ENCODE data around the gene CIC. TPM values are rescaled to one million over a fixed set of nuclear protein-coding genes. Genes with fewer than 3 reads are reported as not detected.
A peak's percentile ranks its signal among the peaks of the same experiment; 100 is the strongest.

Gene CIC
- polyA plus RNA-seq, 3 donors = 0.62 to 42.2 (median 0.87) TPM

DNA sequence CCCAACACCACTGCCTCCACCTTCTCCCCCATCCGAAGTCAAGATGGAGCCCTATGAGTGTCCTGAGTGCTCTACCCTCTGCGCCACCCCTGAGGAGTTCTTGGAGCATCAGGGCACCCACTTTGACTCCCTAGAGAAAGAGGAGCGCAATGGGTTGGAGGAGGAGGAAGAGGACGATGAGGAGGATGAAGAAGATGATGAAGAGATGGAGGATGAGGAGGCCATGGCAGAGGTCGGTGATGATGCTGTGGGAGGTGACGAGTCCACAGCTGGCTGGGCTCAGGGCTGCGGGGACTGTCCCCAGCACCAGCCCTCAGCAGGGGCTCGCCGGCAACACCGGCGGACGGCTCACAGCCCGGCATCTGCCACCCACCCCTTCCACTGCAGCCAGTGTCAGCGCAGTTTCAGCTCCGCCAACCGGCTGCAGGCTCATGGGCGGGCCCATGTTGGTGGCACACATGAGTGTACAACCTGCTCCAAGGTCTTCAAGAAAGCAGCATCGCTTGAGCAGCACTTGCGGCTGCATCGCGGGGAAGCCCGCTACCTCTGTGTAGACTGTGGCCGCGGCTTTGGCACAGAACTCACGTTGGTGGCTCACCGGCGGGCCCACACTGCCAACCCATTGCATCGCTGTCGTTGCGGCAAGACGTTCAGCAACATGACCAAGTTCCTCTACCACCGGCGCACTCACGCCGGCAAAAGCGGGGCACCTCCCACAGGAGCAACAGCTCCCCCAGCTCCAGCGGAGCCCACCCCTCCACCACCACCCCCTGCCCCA lies 43.9 kb upstream of the CIC start:
- Histone ChIP-seq H3K27ac (ENCODE audit: low read depth in 1 of 2, low read length in 2 of 2) (no peak overlapping the region), H3K79me2 (ENCODE audit: insufficient read depth, low read length) (peaks cover 51% of the 10 kb centered on the region), H3K4me1 (ENCODE audit: control insufficient read depth in 1 of 2, insufficient read depth in 2 of 2, low read length in 2 of 2) (peaks cover 15 to 18% of the 10 kb centered on the region in 2 donors), H3K36me3 (replicated peaks in 1 of 2; ENCODE audit: control insufficient read depth in 1 of 2, insufficient read depth in 2 of 2, low read length in 2 of 2) (peaks cover 53 to 61% of the 10 kb centered on the region in 2 donors), H4K20me1 (ENCODE audit: insufficient read depth, low read length) (peaks cover 73% of the 10 kb centered on the region), H3K4me2 (replicated peaks; ENCODE audit: extremely low read depth, low read length, poor library complexity, severe bottlenecking) (no peak overlapping the region), H2AFZ (ENCODE audit: insufficient read depth, low read depth, low read length, poor library complexity, severe bottlenecking) (no peak overlapping the region), H3K9ac (ENCODE audit: insufficient read depth, low read length, poor library complexity, severe bottlenecking) (no peak overlapping the region), H3K27me3 (ENCODE audit: control insufficient read depth in 2 of 2, insufficient read depth in 2 of 2, low read length in 2 of 2) (no peaks in the 10 kb centered on the region), H3K4me3 (replicated peaks in 1 of 3; ENCODE audit: low read depth in 2 of 3, low read length in 3 of 3) (no peak overlapping the region), H3K9me3 (replicated peaks in 1 of 2; ENCODE audit: control insufficient read depth in 1 of 2, insufficient read depth in 1 of 2, low read length in 2 of 2) (no peaks in the 10 kb centered on the region)
- Mint-ChIP-seq H3K27ac (peak overlapping the region in 1 of 7 donors; percentile 71), H3K27me3 (ENCODE audit: low read depth in 3 of 3) (no peaks in the 10 kb centered on the region), H3K4me1 (peaks cover 31% of the 10 kb centered on the region), H3K36me3 (peaks cover 55 to 64% of the 10 kb centered on the region in 2 donors), H3K9me3 (peaks cover 0 to 2% (median 0%) of the 10 kb centered on the region in 7 donors), H3K4me3 (no peak overlapping the region)
- TF ChIP-seq, protein P1, sequence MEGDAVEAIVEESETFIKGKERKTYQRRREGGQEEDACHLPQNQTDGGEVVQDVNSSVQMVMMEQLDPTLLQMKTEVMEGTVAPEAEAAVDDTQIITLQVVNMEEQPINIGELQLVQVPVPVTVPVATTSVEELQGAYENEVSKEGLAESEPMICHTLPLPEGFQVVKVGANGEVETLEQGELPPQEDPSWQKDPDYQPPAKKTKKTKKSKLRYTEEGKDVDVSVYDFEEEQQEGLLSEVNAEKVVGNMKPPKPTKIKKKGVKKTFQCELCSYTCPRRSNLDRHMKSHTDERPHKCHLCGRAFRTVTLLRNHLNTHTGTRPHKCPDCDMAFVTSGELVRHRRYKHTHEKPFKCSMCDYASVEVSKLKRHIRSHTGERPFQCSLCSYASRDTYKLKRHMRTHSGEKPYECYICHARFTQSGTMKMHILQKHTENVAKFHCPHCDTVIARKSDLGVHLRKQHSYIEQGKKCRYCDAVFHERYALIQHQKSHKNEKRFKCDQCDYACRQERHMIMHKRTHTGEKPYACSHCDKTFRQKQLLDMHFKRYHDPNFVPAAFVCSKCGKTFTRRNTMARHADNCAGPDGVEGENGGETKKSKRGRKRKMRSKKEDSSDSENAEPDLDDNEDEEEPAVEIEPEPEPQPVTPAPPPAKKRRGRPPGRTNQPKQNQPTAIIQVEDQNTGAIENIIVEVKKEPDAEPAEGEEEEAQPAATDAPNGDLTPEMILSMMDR (IDR thresholded peaks at IDR 0.05) = no peak
- no peak for DNase-seq
- intact Hi-C loops (cut with micrococcal nuclease) = no loop called here
- 97% methylated on average over 29 of the region's 37 CpGs for WGBS (ENCODE audit: insufficient coverage)

DNA sequence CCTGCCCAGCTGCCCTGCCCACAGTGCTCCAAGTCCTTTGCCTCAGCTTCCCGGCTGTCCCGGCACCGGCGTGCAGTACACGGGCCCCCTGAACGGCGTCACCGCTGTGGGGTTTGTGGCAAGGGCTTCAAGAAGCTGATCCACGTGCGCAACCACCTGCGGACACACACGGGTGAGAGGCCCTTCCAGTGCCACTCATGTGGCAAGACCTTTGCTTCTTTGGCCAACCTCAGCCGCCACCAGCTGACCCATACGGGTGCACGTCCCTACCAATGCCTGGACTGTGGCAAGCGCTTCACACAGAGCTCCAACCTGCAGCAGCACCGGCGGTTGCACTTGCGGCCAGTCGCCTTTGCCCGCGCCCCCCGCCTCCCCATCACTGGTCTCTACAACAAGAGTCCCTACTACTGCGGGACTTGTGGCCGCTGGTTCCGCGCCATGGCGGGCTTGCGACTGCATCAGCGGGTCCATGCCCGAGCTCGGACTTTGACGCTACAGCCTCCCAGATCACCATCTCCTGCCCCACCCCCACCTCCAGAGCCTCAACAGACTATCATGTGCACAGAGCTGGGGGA lies 43.2 kb upstream of the CIC start:
- TF ChIP-seq, protein P1 (IDR thresholded peaks at IDR 0.05) = no peak
- H3K9ac ChIP-seq (ENCODE audit: insufficient read depth, low read length, poor library complexity, severe bottlenecking) = no peak overlapping the region
- H3K4me3 ChIP-seq (replicated peaks in 1 of 3; ENCODE audit: low read depth in 2 of 3, low read length in 3 of 3) = no peak overlapping the region
- 97% methylated on average over 32 of the region's 33 CpGs for WGBS (ENCODE audit: insufficient coverage)
- peaks cover 59 to 67% of the 10 kb centered on the region in 2 donors for H3K36me3 ChIP-seq (replicated peaks in 1 of 2; ENCODE audit: control insufficient read depth in 1 of 2, insufficient read depth in 2 of 2, low read length in 2 of 2)
- no peaks in the 10 kb centered on the region for H3K9me3 ChIP-seq (replicated peaks in 1 of 2; ENCODE audit: control insufficient read depth in 1 of 2, insufficient read depth in 1 of 2, low read length in 2 of 2)
- H3K4me1 ChIP-seq (ENCODE audit: control insufficient read depth in 1 of 2, insufficient read depth in 2 of 2, low read length in 2 of 2) = peaks cover 11% of the 10 kb centered on the region in 2 donors
- H3K36me3 Mint-ChIP-seq = peaks cover 58 to 70% of the 10 kb centered on the region in 2 donors
- peak overlapping the region in 1 of 2 donors; percentile 24 for H3K4me3 Mint-ChIP-seq
- H3K27me3 Mint-ChIP-seq (ENCODE audit: low read depth in 3 of 3) = no peaks in the 10 kb centered on the region
- peaks cover 49% of the 10 kb centered on the region for H3K79me2 ChIP-seq (ENCODE audit: insufficient read depth, low read length)
- no peaks in the 10 kb centered on the region for H3K27me3 ChIP-seq (ENCODE audit: control insufficient read depth in 2 of 2, insufficient read depth in 2 of 2, low read length in 2 of 2)
- H3K9me3 Mint-ChIP-seq = peaks cover 0 to under 1% (median 0%) of the 10 kb centered on the region in 7 donors
- DNase-seq = no peak
- H3K4me1 Mint-ChIP-seq = peaks cover 26% of the 10 kb centered on the region
- no peak overlapping the region for H2AFZ ChIP-seq (ENCODE audit: insufficient read depth, low read depth, low read length, poor library complexity, severe bottlenecking)
- intact Hi-C loops (cut with micrococcal nuclease) = no loop called here
- H3K4me2 ChIP-seq (replicated peaks; ENCODE audit: extremely low read depth, low read length, poor library complexity, severe bottlenecking) = no peak overlapping the region
- H4K20me1 ChIP-seq (ENCODE audit: insufficient read depth, low read length) = peaks cover 79% of the 10 kb centered on the region
- no peak overlapping the region for H3K27ac ChIP-seq (ENCODE audit: low read depth in 1 of 2, low read length in 2 of 2)
- H3K27ac Mint-ChIP-seq = no peak overlapping the region

Data from CD14-positive monocyte (primary cell).